Peyer's patch (tissue), 4 donors: Measurements from ENCODE around the gene PRDX2. TPM values are rescaled to one million over a fixed set of nuclear protein-coding genes. Genes with fewer than 3 reads are reported as not detected.
A peak's percentile ranks its signal among the peaks of the same experiment; 100 is the strongest.

Experiments used
- DNase-seq, 3 donors: peaks; one replicate each; pipeline ENCODE4 v3.0.0-alpha.2; 2017 to 2019
- H3K27ac ChIP-seq, 4 donors: fragments of 200-600 bp; sonication (generic); one replicate each; pipeline ENCODE4 v1.5.1; 2016 to 2019
- H3K27me3 ChIP-seq, 2 donors: fragments of 200-600 bp; sonication (generic); one replicate each; pipeline ENCODE4 v1.5.1; 2019
- H3K36me3 ChIP-seq, 3 donors: fragments of 200-600 bp; sonication (generic); one replicate each; pipeline ENCODE4 v1.5.1; 2016 to 2019
- H3K4me1 ChIP-seq, 4 donors: fragments of 200-600 bp; sonication (generic); one replicate each; pipeline ENCODE4 v1.5.1; 2016 to 2019
- H3K4me3 ChIP-seq, 4 donors: fragments of 200-600 bp; sonication (generic); 1 replicate in 3 of 4; 2 replicates in 1 of 4; pipeline ENCODE4 v1.5.1; 2016 to 2019; ENCODE audit warnings: mild to moderate bottlenecking in 1 of 4
- H3K9me3 ChIP-seq, 4 donors: fragments of 200-600 bp; sonication (generic); one replicate each; pipeline ENCODE4 v1.5.1; 2016 to 2019; ENCODE audit warnings: mild to moderate bottlenecking in 1 of 4
- CTCF ChIP-seq, 6 experiments: fragments of 450-650 bp in 4 of 6; fragments of 200-600 bp in 2 of 6; sonication (generic) in 1 of 6; IDR thresholded peaks; one replicate each; pipeline ENCODE4 v1.5.1; 2017 to 2019; ENCODE audit warnings: antibody characterized with exemption in 6 of 6, mild to moderate bottlenecking in 3 of 6, moderate library complexity in 1 of 6
- POLR2A ChIP-seq, 2 donors: fragments of 450-650 bp; IDR thresholded peaks; one replicate each; pipeline ENCODE4 v1.5.1; 2017; ENCODE audit warnings: antibody characterized with exemption in 2 of 2, mild to moderate bottlenecking in 2 of 2, moderate library complexity in 2 of 2
- total RNA-seq, 4 donors: library from RNA; depleted of rRNA; stranded (reverse); fragments of >200 nt; gene quantifications; one replicate each; pipeline ENCODE4 v1.1.0, GENCODE V29; 2016

PRDX2 gene
- total RNA-seq, 4 donors from 2014 or later = 150 to 461 (median 375) TPM

GRCh38 chr19:12794971-12795381 lies 6.6 kb downstream of the PRDX2 start:
- peak in 1 of 2 donors; percentile 4 for TF ChIP-seq POLR2A (IDR thresholded peaks at IDR 0.05)
- TF ChIP-seq CTCF (IDR thresholded peaks at IDR 0.05) = no peak
- no peak for DNase-seq
- Histone ChIP-seq H3K9me3 (no peaks in the 10 kb centered on the region), H3K4me3 (no peak overlapping the region), H3K27me3 (no peaks in the 10 kb centered on the region), H3K36me3 (peaks cover 0 to 13% (median 0%) of the 10 kb centered on the region in 3 donors), H3K4me1 (peaks cover 3 to 27% (median 8%) of the 10 kb centered on the region in 4 donors), H3K27ac (peak overlapping the region in 3 of 4 donors; percentile 95 to 100 (median 97))

- no peaks in the 10 kb centered on the region for H3K27me3 ChIP-seq
- H3K9me3 ChIP-seq = no peaks in the 10 kb centered on the region
- DNase-seq = no peak
- TF ChIP-seq POLR2A (IDR thresholded peaks at IDR 0.05) (no peak), CTCF (IDR thresholded peaks at IDR 0.05) (no peak)
- peaks cover 0 to 7% (median 0%) of the 10 kb centered on the region in 3 donors for H3K36me3 ChIP-seq
- H3K4me3 ChIP-seq = peak overlapping the region; percentile 82 to 92 (median 84)
- H3K27ac ChIP-seq = peak overlapping the region; percentile 97 to 100 (median 100)
- peaks cover 3 to 25% (median 8%) of the 10 kb centered on the region in 4 donors for H3K4me1 ChIP-seq
Measured at GRCh38 chr19:12794196-12794941, 7.2 kb downstream of the PRDX2 start.

- H3K27ac ChIP-seq = peak overlapping the region; percentile 97 to 100 (median 100)
- DNase-seq = peak; percentile 90 to 97 (median 96)
- H3K9me3 ChIP-seq = no peaks in the 10 kb centered on the region
- no peak for TF ChIP-seq CTCF (IDR thresholded peaks at IDR 0.05)
- TF ChIP-seq POLR2A (IDR thresholded peaks at IDR 0.05) = peak; percentile 76 to 92
- H3K36me3 ChIP-seq = peaks cover 0 to under 1% (median 0%) of the 10 kb centered on the region in 3 donors
- peaks cover 6 to 27% (median 12%) of the 10 kb centered on the region in 4 donors for H3K4me1 ChIP-seq
- no peaks in the 10 kb centered on the region for H3K27me3 ChIP-seq
- H3K4me3 ChIP-seq = peak overlapping the region; percentile 82 to 92 (median 84)
Measured at GRCh38 chr19:12793290-12794195, 8.1 kb downstream of the PRDX2 start.

- Histone ChIP-seq H3K9me3 (no peaks in the 10 kb centered on the region), H3K4me1 (peaks cover 8 to 34% (median 15%) of the 10 kb centered on the region in 4 donors), H3K27me3 (no peaks in the 10 kb centered on the region), H3K27ac (peak overlapping the region; percentile 97 to 100 (median 100)), H3K4me3 (peak overlapping the region; percentile 82 to 92 (median 84)), H3K36me3 (no peaks in the 10 kb centered on the region)
- TF ChIP-seq POLR2A (IDR thresholded peaks at IDR 0.05) (no peak), CTCF (IDR thresholded peaks at IDR 0.05) (peak in 2 of 6 experiments; percentile 1 to 3)
- DNase-seq = no peak
Measured at GRCh38 chr19:12792853-12793289, 8.7 kb downstream of the PRDX2 start.

GRCh38 chr19:12792051-12792852 lies 9.3 kb downstream of the PRDX2 start:
- Histone ChIP-seq H3K27ac (peak overlapping the region; percentile 97 to 100 (median 100)), H3K9me3 (no peaks in the 10 kb centered on the region), H3K4me3 (peak overlapping the region; percentile 82 to 92 (median 84)), H3K36me3 (no peaks in the 10 kb centered on the region), H3K4me1 (peaks cover 8 to 40% (median 18%) of the 10 kb centered on the region in 4 donors), H3K27me3 (no peaks in the 10 kb centered on the region)
- TF ChIP-seq CTCF (IDR thresholded peaks at IDR 0.05) = peak in 2 of 6 experiments; percentile 5 to 11
- TF ChIP-seq POLR2A (IDR thresholded peaks at IDR 0.05) = peak; percentile 38 to 53
- peak; percentile 77 to 92 (median 86) for DNase-seq
